Stimulated activated CD4-positive, alpha-beta T cell treated with anti-CD3 and anti-CD28 coated beads, Interleukin-12 subunit alpha, Interleukin-12 subunit beta, amount 100 ng/mL, for 48 hours (primary cell): ENCODE measurements around the gene CCNB1IP1.
A peak's percentile ranks its signal among the peaks of the same experiment; 100 is the strongest.
"Not testable (repeated sequence)": the region's sequence is repeated elsewhere in the genome, so short reads cannot be mapped to it uniquely, and the experiment has no call there.

Experiments used
- DNase-seq, 3 donors: peaks; one replicate each; pipeline ENCODE4 v3.0.0-alpha.2; 2020; ENCODE audit warnings: low read depth in 2 of 3, low spot score in 1 of 3

Gene CCNB1IP1

DNA sequence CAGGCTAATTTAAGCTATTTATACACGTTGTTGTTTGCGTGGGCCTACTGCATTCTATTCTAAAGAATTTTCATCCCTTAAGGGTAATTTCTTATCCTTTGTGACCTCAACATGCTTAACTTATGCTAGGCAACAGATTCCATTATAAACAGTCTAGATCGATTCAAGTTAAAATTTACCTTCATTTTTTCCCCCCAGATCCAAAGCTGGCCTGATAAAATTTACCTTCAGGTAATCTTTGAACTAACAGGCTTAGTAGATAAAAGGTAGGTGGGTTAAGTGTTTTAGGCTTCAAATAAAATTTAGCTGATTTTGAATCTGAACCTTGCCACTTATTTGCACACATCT is 389 bp upstream of the CCNB1IP1 start:
- DNase-seq, result no peak

DNA sequence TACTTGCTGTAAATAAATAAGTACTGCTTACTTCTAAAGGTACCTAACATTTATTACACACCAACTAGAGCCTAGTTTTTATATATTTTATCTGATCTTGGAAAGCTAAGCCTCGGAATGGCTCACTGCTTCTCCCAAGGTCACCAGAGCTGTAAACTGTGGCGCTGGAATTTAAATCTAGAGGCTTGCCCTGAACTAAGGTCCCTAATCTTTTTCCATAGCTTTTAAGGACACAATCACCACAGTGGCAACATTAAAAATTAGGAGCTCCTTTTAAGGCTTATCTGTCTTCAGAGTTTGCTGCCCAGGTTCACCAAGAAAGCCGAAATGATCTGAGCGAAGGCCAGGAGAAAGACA is 670 bp downstream of the CCNB1IP1 start:
- DNase-seq, result no peak

DNA sequence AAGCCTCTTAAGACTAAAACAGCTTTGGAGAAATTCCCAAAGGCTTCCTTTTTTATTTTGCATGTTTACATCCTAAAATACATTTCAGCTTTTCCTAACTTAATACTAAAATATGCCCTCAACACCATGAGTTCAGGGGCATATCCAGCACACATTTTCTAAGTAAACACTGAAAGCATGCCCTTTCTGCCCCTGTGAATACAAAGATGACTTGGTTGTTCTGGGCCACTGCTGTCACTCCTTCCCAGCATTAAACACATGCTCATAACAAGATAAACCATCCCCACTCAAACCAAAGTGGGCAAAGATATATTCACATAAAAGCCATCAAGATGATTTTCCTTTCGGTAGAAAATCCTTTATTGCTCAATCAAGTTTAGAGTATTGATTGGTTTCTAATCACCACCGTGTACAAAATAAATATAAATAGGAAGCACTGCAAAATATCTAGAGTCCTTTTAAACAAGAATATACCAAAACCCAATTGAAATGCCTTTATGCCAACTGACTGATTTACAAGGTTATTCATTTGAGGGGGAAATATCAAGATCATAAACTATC is 1.9 kb downstream of the CCNB1IP1 start:
- no peak for DNase-seq

DNA sequence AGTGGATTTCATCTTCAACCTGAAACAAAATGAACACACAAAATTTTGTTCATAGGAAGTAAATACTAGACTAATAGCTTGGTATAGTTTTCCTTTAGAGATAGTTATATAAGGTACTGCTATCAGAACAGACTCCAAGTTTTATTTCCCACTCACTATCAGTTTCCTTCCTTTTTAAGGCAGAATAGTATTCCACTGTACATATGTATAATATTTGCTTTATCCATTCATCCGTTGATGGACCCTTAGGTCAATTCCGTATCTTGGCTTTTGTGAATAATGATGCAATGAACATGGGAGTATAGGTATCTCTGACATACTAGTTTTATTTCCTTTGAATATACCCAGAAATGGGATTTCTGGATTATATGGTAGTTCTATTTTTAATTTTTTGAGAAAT is 3.7 kb downstream of the CCNB1IP1 start:
- DNase-seq, result no peak

DNA sequence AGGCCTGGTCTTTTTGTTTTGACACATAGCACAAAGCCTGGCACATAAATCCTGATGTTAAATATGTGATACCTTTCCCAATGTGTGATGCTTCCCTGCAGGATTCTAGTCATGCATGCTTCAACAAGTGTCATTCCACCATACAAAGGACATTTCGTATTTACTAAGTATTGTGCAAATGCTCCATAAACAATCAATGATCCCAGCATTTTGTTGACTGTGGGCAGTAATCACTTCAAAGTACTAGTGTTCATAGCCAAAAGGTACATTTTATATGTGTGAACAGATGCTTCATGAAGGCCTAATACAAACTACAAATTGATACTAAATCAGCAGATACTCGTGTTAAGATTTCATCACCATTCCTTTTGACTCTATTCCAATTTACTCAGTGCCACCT is 4.4 kb downstream of the CCNB1IP1 start:
- no peak for DNase-seq

DNA sequence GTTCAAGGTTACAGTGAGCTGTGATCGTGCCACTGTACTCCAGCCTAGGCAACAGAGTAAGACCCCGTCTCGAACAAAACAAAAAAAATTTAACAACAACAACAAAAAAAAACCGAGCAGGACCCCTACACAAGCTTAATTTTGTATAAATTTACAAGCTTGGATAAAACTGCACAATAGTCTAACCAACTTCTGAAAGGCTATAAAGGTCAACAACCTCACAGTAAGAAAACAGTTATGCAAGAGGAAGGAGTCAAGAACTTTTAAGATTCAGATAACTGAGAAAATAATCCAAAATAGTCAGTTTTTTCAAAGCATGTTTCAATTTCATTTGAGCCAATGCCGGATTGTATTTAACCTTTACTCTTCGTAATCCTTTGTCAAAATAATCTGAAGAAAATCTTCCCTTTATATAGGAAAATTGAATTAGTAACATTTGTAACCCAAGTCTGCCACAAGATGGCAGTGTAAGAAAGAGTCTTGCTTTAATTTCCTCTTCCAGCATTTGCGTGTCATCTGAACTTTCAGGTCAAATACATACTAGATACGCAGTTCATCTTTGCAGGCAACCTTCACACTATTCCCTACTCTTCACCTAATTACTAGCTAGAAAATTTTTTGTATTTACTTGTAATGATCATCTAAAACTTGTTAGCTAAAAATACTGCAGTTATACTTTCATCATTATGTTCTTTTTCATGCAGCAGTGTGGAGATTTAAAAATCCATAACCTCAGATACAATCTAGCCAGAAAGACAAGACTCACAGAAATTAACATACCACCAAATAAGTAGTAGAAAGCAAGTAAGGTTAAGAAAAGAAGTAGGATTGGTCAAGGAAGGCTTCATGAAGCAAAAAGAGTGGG is 5.8 kb downstream of the CCNB1IP1 start:
- DNase-seq, result peak in 1 of 3 donors; percentile 53

DNA sequence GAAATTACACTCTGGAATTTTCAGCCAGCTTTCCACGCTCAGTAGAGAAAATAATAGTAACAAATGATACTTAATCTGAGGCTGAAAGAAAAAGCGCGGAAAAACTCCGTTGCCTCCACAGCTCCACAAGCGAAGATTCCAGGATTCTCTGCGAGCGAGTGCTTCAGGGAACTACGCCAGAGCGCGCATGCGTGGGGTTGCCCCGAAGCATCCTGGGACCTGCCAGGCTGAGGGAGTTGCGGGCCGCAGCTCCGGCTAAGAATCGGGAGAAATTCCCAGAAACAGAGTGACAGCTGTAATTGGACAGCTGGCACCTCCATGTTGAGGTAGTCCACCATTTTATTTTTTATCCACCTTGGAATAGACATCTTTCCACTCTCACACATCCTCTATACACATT is 15.4 kb downstream of the CCNB1IP1 start:
- no peak for DNase-seq

DNA sequence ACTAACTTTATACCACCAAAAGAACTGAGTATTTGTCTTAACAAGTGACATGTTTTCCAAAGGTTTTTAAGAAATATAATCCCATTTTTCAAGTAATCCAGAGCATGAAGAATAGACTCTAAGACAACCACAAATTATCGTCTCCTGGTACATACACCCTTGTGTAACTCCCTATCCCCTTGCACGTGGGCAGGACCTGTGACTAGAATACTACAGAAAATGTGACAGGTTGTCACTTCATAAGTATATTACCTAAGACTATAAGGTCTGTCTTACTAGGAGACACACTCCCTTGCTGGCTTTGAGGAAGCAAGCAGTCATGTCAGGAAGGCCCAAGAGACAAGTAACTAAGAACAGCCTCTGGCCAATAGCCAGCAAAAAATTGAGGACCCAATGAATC is 19.1 kb downstream of the CCNB1IP1 start:
- DNase-seq, result no peak

DNA sequence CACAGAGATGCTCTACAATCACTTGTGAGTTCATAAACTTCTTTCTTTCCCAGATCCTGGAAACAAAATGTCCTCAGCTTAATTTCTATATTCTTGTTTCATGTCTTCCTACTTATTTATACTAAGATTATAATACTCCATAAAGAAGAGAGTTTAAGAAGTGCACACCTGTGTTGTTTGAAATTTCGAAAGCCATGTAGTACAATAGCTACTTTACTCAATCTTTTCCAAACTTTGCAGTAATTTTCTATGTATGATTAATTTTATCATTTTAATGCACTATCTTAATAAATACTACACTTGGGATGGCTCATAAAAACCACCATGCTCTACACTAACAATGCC is 27.0 kb downstream of the CCNB1IP1 start:
- DNase-seq, result no peak

DNA sequence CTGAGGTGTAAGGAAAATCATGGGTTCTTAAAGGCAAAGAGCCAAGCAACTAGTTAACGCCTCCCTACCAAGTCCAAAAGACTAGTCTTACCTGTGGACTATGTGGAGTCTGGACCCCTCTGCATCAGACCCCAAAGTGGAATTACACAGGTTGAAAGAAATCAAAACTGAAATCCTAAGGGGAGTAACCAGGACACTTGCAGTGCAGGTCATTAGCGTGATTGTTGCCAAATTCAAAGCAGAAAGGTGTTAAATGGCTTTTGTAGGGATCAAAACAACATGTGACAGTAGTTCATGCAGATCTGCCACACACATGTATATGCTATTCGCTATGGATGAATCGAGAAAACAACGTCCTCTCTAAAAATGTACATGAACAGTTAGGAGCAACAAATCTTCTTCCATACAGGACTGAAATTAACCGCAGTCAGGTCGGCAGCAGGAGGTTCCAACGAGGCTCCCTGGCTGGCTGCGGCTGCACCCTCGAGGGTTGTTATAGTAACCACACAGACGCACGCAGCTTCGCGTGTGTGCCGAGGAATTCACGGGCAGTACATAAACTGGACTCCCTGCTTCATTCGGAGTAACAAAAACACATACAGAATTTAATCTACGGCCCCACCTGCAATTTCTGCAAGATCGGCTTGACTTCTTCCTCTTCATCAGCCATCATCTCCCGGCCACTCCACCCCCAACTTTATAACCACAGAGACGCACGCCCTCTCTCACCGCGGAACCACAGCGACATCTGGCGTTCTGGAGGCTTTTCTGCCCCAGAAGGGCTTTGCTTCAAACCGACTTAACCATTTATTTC is 27.6 kb downstream of the CCNB1IP1 start, which contains the start of gene TTC5:
Gene TTC5 (minus strand): TSS at position 687 of the 814 bp plus-strand sequence. CDS start 14 bp downstream, at position 673.
- DNase-seq, result peak; percentile 75 to 95 (median 83)

DNA sequence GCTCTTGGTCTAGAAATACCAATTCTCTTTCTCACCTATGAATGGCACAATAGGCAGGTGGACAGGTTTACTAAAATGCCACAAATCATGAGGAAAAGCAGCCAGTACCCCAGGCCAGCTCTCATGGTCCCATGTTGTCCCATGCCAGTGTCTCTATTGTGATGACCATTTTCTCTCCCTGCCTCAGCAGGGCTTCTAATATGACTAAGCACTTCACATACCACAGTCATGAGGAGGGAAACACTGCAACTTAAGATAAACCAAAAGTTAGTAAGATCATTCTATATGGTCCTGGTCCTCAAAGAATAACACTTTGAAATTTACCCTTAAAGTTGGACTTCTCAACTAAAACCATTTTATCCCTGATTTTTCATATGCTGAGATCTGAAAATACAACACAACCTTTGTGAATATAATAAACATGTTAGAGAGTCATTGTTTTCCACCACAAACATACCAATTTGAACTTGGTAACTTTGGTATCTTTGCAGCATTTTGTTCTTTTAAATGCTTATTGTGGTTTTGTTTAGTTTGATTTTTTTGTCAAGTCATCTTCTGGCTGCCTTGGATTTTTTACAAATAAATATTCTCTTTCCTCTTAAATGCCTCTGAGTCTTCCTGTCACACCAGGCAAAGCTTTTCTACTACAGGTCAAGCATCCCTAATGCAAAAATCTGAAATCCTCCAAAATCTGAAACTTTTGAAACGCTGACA is 30.9 kb downstream of the CCNB1IP1 start:
- no peak for DNase-seq

DNA sequence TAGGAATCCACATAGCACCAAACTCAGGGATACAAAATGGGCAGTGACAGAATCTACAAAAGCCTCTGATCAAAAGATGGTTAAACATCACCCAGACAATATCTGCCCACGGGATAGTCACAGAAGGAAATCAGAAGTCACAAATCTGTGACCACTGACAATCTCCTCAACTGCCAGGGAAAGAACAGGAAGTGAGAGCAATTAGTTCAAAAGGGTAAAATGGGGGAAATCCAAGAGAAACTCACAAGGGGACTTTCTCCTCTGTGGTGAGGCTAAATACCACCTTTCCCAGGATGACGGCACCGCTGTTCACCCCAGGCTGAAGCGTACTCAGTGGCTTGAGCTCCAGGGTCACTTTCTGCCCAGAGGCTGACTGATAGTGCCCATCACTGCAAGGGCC is 38.0 kb downstream of the CCNB1IP1 start:
- DNase-seq, result no peak

DNA sequence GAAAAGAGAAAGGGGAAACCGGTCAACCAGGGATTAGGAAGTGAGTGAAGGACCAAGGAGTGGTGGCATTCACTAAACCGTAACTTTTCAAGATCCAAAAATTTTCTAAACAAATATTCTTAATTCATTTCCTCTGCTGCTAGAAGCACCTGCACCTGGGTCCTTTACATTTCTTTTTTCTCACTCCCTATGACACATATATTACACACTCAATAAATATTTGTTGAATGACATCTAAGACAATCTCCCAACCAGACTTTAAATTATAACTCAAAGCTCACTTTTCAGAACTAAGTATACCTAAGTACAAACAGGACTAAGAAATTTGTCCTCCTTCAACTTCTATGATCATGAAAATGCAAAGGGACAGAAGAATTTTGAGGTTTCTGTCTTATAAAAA is 38.4 kb downstream of the CCNB1IP1 start:
- no peak for DNase-seq

DNA sequence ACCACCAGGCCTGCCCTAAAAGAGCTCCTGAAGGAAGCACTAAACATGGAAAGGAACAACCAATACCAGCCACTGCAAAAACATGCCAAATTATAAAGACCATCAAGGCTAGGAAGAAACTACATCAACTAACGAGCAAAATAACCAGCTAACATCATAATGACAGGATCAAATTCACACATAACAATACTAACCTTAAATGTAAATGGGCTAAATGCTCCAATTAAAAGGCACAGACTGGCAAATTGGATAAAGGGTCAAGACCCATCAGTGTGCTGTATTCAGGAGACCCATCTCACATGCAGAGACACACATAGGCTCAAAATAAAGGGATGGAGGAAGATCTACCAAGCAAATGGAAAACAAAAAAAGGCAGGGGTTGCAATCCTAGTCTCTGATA is 51.1 kb downstream of the CCNB1IP1 start:
- not testable (repeated sequence) for DNase-seq

DNA sequence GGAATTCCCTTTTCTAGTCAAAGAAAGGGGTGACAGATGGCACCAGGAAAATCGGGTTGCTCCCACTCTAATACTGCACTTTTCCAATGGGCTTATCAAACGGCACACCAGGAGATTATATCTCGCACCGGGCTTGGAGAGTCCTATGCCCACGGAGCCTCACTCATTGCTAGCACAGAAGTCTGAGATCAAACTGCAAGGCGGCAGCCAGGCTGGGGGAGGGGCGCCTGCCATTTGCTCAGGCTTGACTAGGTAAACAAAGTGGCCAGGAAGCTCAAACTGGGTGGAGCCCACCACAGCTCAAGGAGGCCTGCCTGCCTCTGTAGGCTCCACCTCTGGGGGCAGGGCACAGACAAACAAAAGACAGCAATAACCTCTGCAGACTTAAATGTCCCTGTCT is 52.8 kb downstream of the CCNB1IP1 start:
- DNase-seq, result not testable (repeated sequence)

DNA sequence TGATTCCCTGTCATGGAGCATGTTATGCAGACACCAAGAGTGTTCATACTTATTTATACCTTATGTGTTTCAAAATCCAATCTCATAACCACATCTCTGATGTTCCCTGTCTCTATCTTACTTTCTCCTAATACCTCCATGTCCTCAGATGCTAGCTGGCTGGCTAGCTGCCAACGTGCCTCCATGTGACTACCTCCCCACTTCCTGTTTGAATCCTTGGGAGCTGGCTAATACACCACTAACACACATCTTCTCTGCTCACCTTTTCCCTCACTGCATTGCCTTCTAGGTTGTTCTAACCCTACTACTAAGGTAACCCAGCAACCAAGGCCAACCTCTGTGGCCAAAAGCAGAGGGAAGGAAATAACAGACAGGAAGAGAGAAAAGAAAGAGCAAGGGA is 54.7 kb downstream of the CCNB1IP1 start:
- no peak for DNase-seq

DNA sequence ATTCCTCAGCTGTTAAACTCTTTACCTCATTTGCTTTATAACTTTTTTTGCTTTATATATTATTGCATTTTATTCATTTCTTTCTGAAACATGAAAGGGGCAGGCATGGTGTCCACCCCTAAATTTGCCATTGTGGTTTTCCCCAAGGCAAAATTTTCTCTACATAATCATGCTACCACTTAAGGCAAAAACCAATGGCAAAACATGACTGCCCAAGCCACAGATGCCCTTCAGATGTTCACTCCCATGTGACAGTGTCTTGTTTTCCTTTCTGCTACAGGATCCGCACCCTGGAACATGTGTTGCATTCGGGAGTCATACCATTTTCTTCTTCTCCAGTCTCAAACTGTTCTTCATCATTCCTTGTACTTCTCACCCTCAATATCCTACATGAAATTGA is 55.7 kb downstream of the CCNB1IP1 start:
- DNase-seq, result no peak

DNA sequence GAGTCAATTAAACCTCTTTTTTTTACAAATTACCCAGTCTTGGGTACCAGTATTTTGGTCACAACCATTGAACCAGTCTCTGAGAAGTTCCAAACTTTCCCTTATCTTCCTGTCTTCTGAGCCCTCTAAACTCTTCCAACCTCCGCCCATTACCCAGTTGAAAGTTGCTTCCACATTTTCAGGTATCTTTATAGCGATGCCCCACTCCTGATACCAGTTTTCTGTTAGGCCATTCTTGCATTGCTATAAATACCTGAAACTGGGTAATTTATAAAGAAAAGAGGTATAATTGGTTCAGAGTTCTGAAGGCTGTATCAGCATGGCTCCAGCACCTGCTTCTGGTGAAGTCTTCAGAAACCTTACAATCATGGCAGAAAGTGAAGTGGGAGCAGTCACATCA is 59.0 kb downstream of the CCNB1IP1 start:
- no peak for DNase-seq

DNA sequence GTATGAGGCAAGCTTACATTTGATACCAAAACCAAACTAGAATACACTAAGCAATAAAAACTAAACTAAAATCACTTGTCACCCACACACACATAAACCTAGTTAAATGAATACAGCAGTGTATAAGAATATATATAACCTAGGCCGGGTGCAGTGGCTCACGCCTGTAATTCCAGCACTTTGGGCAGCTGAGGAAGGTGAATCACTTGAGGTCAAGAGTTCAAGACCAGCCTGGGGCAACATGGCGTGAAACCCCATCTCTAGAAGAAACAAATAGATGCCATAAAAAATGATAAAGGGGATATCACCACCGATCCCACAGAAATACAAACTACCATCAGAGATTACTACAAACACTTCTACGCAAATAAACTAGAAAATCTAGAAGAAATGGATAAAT is 68.7 kb downstream of the CCNB1IP1 start:
- DNase-seq, result not testable (repeated sequence)

DNA sequence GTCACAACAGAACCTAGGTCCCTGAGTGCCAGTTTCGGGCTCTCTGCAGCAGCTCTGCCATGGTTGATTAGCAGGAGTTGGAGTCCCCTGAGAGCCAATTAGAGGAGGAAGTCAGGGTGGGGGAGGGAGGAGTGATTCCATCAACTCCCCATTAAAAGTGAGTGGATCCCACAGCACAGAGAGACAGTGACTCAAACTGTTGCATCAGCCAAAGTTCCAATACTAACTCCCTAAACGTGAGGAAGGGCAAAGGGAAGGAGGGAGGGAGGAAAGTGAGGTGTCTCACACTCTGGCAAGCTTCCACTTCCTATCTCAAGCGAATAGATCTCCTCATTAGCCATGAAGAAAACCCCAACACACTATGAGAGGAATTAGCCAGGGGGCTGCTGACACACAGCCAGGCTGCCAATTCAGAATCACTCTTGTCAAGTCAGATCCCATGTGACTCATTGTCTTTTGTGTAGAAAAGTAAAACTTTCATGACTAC is 70.4 kb downstream of the CCNB1IP1 start:
- DNase-seq, result no peak
